Measurements from ENCODE around the gene PARP1.
"Not testable (repeated sequence)": the region's sequence is repeated elsewhere in the genome, so short reads cannot be mapped to it uniquely, and the experiment has no call there.

Gene PARP1

DNA sequence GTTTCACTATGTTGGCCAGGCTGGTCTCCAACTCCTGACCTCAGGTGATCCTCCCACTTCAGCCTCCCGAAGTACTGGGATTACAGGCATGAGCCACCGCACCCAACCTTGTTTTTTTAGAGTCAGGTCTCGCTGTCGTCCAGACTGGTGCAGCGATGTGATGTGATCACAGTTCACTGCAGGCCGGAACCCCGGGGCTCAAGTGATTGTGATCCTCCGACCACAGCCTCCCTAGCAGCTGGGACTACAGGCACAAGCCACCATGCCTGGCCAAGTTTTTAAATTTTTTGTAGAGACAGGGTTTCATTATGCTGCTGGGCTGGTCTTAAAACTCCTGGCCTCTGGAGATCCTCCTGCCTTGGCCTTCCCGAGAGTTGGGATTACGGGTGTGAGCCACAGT, 52.9 kb downstream of the PARP1 start:
- DNase-seq (ENCODE audit: low read depth in 2 of 2), result no peak

DNA sequence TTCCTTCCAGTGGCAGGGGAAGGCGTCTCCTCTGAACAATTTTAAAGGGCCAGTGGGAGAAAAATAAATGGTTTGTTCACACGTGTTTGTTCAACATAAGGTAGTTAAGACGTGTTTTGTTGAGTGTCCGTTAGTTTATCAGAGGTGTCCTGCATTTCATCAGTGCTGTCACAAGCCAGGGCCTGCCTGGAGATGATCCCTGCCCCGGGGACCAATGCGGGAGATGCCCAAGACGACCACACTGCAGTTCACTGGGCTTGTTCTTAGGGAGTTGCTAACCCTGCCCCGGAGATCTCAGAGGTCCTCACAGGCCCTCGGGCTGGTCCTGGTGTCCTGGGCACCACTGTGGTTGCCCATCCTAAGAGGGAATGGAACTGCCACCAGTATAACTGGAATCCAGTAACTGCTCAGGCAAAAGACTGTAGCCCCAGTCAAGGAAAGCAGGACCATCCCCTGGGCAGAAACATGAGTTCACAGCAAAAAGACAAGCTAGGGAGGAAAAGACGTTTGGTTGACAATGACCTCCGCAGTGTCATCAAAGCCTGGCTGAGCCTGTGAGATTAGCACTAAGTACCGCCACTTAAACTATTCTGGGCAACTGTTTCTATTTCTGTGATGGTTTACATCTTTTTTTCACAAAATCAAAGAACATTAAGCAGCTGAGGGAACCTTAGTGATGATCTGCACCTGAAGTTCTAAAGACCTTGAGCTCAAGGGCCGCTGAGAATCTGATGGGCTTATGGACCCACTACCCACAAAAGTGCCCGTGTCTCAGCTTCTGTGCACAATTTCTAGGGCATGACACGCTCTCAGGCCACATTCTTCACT, 54.0 kb downstream of the PARP1 start:
- no peak for DNase-seq (ENCODE audit: low read depth in 2 of 2)

DNA sequence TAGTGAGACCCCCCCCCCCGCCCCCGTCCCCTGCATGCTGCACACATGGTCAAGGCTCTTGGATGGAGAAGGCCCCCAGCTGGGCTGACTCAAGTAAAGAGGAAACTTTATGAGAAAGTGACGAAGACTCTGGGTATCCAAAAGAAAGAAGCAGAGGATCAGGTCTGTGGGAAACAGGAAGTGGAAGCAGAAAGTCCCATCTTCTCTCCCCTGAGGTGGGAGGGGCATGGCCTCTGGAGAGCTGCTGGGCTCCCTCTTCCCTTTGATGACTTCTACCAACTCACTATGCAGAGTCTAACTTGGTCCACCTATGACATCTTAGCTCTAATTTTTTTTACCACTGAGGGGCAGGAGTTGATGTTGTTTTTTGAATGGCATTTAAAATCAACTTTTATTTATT, 56.2 kb downstream of the PARP1 start:
- DNase-seq (ENCODE audit: low read depth in 2 of 2), result no peak

DNA sequence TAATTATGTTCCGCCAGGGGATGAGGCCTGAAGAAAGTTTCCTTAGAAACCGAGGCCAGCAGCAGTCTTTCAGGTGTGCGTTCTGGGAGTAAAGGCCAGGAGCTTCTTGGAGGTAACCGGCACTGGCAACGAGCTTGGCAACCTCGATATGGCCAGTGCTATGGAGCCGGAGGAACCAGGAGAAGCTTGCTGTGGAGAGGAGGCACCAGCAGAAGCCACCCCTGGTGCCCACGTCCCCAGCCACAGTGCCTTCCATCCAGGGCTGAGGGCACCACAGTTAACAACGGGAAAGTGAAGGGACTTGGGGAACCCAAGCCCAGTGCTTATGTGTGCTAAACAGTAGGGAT, 57.4 kb downstream of the PARP1 start:
- no peak for DNase-seq (ENCODE audit: low read depth in 2 of 2)

DNA sequence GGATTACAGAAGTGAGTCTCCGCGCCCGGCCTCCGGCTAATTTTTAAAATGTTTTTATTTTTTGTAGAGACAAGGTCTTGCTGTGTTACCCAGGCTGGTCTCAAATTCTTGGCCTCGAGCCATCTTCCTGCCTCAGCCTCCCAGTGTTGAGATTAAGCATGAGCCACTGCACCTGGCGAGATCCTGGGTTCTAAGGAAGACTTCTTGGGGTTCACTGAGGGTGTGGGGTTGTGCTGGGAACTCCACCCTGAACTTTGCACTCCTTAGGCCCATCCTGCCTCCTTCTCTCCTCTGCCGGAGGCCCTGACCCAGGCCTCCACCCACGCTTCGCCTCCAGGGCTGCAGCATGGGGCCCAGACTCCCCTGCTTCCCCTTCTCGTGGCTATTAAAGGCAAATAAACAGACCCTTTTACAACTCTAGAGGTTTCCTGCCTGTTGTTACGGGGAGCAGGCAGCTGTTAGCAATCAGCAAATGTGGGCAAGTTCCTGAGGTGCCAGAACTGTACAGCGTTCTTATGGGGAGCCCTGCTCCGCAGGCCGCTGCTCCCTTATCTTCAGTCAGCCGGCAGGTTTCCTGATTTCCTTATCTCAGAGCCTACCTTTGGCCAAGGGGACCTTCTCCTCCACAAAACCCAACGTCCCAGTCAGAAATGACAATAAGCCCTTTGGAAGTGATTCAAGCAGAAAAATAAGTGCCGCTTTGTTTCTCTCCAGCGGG, 57.9 kb downstream of the PARP1 start:
- DNase-seq (ENCODE audit: low read depth in 2 of 2), result no peak

DNA sequence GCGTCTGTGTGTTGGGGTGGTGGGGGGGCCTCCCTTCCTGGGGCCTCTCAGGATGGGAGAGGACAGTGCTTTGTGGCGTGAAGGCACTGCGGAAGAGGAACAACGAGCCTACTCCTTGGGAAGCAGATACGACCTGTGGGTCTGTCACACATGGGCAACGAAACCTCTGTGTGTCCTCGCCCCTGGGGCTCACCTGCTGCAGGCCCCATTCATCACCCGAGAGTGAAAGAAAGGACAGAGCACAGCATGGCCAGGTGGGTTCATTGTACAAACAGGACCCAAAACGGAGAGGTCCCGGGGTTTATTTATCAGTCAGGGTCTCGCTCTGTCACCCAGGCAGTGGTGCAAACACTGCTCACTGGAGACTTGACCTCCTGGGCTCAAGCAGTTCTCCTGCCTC, 58.8 kb downstream of the PARP1 start:
- DNase-seq (ENCODE audit: low read depth in 2 of 2), result no peak

DNA sequence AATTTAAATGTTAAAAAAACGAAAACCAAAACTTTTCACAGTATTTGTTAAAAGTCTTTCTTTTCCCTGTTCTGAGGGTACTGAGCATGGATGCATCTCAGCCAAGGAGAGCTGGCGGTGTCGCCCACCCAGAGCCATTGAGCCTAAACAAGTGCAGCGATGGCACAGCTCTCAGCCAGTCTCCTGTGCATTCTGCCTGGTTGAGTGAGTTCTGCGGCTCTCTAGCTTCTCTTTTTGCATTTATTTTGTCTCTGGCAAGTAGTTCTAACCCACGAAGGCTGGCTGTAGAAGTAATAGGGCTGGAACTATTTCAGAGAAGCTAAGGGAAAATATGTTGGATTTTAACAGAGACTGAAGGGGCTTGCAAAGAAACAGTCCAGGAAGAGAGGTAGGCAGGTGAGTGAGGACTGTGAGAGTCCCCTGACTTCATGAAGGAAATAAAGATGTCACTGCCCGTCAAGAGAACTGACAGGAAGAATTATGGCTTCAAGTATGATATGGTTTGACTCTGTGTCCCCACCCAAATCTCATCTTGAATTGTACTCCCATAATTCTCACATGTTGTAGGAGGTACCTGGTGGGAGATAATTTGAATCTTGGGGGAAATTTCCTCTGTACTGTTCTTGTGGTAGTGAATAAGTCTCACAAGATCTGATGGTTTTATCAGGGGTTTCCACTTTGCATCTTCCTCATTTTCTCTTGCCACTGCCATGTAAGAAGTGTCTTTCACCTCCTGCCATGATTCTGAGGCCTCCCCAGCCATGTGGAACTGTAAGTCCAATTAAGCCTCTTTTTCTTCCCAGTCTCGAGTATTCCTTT, 63.2 kb downstream of the PARP1 start:
- DNase-seq (ENCODE audit: low read depth in 2 of 2), result no peak

DNA sequence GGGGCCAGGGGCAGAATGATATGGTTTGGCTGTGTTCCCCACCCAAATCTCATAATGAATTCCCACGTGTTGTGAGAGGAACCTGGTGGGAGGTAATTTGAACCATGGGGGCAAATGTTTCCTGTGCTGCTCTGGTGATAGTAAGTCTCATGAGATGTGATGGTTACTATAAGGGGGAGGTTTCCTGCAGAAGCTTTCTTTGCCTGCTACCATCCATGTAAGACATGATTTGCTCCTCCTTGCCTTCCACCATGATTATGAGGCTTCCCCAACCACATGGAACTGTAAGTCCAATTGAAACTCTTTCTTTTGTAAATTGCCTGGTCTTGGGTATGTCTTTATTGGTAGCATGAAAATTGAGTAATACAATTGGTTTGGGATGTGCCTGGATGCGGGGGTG, 65.2 kb downstream of the PARP1 start:
- no peak for DNase-seq (ENCODE audit: low read depth in 2 of 2)

DNA sequence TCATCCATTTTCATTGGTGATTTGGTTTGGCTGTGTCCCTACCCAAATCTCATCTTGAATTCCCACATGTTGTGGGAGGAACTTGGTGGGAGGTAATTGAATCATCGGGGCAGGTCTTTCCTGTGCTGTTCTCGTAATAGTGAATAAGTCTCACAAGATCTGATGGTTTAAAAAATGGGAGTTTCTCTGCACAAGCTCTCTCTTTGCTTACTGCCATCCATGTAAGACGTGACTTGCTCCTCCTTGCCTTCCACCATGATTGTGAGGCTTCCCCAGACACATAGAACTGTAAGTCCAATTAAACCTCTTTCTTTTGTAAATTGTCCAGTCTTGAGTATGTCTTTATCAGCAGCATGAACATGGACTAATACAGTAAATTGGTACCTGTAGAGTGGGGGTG, 67.8 kb downstream of the PARP1 start:
- not testable (repeated sequence) for DNase-seq (ENCODE audit: low read depth in 2 of 2)

DNA sequence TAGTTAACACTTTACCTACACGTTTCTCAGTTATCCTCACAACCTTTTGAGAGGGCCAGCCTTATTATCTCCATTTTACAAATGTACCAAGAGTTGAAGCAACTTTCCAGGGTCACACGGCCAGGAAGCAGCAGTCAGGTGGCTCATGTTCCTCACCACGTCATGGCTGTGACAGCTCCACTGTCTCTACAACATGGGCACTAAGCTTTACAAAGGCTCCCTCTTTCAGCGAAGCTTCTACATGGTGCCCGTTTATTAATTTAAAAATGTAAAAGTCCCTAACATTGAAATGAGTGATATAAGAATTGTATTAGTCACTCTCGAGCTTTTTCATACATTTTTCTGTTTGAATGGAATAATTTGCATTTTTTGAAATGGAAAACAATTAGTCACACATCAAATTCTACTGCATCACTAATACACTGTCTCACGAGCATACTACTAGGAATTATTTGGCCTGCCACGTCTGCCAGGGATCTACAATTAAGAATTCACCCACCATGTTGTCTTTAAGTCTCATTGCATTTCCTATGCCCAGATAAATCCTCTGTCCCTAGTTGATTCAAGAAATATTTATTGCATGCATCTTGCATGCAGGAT, 70.5 kb downstream of the PARP1 start:
- DNase-seq (ENCODE audit: low read depth in 2 of 2), result no peak

DNA sequence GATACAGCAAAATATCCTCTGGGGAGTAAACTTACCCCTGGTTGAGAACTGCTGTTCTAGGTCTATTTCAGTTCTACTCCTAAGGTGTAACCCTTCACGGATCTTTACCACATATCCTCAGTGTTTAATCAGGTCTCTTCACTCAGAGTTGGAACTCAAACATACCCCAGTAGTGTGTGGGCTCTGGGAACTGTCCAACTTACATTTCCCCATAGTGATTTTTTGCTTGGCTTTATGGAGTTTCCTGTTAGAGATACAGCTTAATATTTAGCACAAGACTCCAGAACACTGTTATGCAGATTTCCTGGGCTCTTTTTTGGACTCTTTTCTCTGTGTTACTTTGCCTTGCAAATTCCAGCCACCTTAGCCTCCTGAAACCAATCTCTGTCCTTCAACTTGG, 72.2 kb downstream of the PARP1 start:
- no peak for DNase-seq (ENCODE audit: low read depth in 2 of 2)

DNA sequence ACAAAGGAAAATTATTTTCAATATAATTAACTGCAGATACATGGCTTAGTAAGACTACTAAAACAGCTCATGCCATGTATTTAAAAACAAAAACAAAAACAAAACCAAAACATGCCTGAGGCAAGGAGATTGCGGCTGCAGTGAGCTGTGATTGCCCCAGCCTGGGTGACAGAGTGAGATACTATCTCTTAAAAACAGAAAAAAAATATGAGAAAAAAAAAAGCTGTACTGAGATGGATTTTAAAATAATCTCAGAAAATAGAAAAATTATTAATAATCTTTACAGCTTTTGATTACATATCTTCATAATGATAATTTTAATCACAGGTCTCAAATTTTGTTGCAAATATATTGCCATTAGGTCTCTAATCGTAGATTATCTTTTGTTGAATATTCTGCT, 74.9 kb downstream of the PARP1 start:
- no peak for DNase-seq (ENCODE audit: low read depth in 2 of 2)

DNA sequence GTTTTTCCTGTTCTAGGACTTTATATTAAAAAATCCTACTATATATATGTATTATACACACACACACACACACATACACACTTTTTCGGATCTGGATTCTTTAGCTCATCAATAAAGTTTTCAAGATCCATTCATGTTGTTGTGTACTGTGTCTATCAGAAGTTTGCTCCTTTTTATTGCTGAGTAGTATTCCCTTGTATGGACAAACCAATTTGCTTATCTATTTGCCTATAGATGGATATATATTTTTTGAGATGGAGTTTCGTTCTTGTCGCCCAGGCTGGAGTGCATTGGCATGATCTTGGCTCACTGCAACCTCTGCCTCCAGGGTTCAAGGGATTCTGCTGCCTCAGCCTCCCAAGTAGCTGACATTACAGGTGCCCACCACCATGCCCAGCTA, 78.7 kb downstream of the PARP1 start:
- no peak for DNase-seq (ENCODE audit: low read depth in 2 of 2)

DNA sequence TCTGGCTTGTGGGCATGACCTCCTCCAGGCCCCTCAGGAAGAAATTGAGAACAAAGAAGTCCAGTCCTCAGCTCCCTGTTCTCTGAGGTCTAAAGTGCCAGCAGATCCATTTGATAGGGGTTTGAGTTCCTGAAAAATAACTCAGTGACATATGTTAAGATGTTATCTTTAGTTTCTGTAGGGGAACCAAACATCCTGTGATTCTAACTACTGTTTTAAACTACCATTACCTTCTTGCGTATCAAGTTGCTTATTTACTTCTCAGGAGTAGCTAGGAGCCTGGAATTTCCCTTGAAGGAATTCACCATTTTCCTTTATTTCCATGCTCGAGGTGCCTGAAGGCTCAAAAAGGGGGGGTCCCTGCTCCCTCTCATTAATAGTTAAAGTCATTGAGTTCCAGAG, 80.1 kb downstream of the PARP1 start:
- no peak for DNase-seq (ENCODE audit: low read depth in 2 of 2)

DNA sequence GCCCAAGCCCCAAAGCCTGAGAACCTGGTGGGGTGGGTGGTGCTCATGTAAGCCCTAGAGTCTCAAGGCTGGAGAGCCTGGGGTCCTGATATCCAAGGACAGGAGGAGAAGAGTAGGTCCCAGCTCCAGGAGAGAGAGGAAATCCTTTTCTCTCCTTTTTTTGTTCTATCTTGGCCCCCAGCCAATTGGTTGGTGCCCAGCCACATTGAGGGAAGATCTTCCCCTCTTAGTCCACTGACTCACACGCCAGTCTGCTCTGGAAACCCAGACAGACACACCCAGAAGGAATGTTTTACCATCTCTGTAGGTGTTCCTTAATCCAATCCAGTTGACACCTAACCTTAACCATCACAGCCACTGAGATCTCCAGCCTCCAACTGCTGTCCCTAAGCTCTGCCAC, 82.7 kb downstream of the PARP1 start:
- DNase-seq (ENCODE audit: low read depth in 2 of 2), result no peak

DNA sequence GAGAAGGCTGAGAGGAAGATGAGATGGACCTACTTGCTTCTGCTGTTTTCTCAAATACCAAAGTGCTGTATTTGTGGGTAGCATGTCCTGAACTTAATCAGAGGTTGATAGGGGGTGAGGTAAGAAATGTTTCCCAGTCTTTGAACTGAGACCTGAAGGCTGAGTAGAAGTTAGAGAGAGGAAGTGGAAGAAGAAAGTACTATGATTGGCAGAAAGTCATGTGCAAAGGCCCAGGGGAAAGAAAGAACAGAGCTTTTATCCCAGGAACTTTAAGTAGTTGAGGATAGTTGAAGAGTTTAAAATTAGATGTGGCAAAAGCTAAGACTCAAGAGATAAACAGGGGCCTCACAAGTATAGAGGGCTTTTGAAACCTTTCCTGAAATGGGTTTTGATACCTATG, 83.4 kb downstream of the PARP1 start:
- DNase-seq (ENCODE audit: low read depth in 2 of 2), result no peak

DNA sequence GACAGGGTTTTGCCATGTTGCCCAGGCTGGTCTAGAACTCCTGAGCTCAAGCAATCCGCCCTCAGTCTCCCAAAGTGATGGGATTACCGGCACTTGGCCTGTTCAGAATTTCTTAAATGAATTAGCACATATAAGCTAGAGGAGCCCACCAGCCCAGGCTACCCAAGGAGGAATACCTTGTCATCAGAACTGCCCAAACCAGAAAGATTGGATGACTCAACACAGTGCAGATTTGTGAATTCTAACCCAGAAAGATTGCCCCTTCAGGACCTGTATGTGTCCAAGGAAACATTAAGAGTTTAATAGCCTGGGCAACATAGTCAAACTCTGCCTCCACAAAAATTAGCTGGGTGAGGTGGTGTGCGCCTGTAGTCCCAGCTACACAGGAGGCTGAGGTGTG, 84.9 kb downstream of the PARP1 start:
- DNase-seq (ENCODE audit: low read depth in 2 of 2), result no peak

DNA sequence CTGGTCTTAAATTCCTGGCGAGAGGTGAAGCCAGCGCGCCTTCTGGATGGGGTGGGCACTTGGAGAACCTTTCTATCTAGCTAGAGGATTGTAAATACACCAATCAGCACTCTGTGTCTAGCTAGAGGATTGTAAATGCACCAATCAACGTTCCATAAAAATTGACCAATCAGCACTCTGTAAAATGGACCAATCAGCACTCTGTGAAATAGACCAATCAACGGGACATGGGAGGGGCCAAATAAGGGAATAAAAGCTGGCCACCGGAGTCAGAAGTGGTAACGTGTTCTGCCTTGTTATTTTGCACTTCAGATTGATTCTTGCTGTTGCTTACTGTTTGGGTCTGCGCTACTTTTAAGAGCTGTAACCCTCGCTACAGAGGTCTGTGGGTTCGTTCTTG, 87.0 kb downstream of the PARP1 start:
- no peak for DNase-seq (ENCODE audit: low read depth in 2 of 2)

DNA sequence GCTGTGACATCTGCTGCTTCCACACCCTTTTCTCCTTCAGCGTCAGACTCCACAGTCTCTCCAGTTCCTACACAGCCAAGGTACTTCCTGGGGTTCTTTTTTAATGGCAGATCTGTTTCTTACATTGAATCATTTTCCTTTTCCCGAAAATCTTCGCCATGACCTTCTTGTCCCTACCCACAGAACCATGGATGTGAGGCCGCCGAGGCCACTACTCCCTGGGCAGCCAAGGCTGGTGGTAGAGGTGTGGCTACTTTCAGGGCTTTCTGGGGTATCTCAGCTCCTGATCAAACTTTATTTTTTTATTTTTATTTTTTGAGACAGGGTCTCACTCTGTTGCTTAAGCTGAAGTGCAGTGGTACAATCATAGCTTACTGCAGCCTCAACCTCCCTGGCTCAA, 89.4 kb downstream of the PARP1 start:
- no peak for DNase-seq (ENCODE audit: low read depth in 2 of 2)

DNA sequence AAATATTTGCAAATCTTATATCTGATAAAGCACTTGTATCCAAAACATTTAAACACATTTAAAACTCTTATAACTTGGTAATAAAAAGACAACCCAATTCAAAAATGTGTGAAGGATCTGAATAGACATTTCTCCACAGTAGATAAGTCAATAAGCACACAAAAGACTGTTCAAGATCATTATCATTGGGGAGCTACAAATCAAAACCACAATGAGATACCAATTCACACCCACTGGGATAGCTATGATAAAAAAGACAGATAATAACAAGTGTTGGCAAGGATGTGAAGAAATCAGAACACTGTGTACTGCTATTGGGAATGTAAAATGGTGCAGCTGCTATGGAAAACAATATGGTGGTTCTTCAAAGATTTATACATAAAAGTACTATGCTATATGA, 93.8 kb downstream of the PARP1 start:
- no peak for DNase-seq (ENCODE audit: low read depth in 2 of 2)

DNA sequence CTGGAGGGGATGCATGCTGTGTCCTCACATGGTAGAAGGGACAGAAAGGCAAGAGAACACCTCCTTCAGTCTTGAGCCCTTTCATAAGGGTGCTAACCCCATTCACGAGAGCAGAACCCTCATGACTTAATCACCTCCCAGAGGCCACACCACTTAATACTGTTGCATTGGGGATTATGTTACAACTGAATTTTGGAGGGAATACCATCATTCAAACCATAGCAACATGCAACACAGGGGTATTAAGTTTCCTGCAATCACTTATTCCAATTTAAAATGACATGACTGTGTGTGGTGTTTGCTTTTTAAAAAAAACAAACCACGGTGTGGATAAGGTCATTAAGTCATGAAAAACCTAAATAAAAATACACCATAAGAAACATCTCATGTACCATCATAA, 95.8 kb downstream of the PARP1 start:
- DNase-seq (ENCODE audit: low read depth in 2 of 2), result no peak

DNA sequence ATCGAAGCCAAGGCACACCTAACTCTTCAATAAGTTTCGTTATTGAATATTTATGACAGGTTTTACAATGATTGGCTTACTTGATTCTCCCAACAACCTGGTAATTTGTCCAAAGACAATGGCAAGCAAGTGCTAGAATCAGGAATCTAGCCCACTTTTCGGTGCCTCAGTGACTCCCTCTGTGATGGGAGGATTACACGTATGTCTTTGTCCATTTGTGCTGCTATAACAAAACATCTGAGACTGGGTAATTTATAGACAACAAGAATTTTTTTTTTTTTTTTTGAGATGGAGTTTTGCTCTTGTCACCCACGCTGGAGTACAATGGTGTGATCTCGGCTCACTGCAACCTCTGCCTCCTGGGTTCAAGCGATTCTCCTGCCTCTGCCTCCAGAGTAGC, 96.5 kb downstream of the PARP1 start:
- no peak for DNase-seq (ENCODE audit: low read depth in 2 of 2)
